Cardiac muscle cell (in vitro differentiated cells and primary cell): ENCODE measurements around the gene ATP4B. TPM values are rescaled to one million over a fixed set of nuclear protein-coding genes. Genes with fewer than 3 reads are reported as not detected.
"Not testable (repeated sequence)": the region's sequence is repeated elsewhere in the genome, so short reads cannot be mapped to it uniquely, and the experiment has no call there.

Experiments used
- DNase-seq, 2 donors: peaks; one replicate each; pipeline versions ENCODE4 v3.0.0 to v3.0.0-alpha.2; 2010 to 2017; ENCODE audit warnings: low read depth in 1 of 2, low spot score in 1 of 2
- H3K27ac ChIP-seq: fragments of 200-600 bp; sonication (generic); 2 replicates; pipeline ENCODE4 v1.5.1; 2016
- H3K27me3 ChIP-seq: fragments of 200-600 bp; sonication (generic); 2 replicates; pipeline ENCODE4 v1.6.0; 2016; ENCODE audit warnings: control low read depth
- H3K36me3 ChIP-seq: fragments of 200-600 bp; sonication (generic); 2 replicates; pipeline ENCODE4 v1.5.1; 2016; ENCODE audit warnings: control low read depth
- H3K4me1 ChIP-seq: fragments of 200-600 bp; sonication (generic); 2 replicates; pipeline ENCODE4 v1.8.1; 2017; ENCODE audit warnings: low read depth, mild to moderate bottlenecking, mixed run types
- H3K4me3 ChIP-seq: fragments of 200-600 bp; sonication (generic); 2 replicates; pipeline ENCODE4 v1.5.1; 2016; ENCODE audit warnings: mild to moderate bottlenecking
- H3K9me3 ChIP-seq: fragments of 200-600 bp; sonication (generic); 2 replicates; pipeline ENCODE4 v1.5.1; 2017; ENCODE audit warnings: low read depth, mild to moderate bottlenecking, control low read depth
- polyA plus RNA-seq: library from polyadenylated mRNA; unstranded; fragments of >200 nt; fragmentation: Nextera tagmentation; extraction: Ambion mirVana; gene quantifications from 2 replicates; pipeline ENCODE4 v1.2.1, GENCODE V29; 2016
- total RNA-seq: library from RNA; depleted of rRNA; stranded (reverse); fragments of >200 nt; gene quantifications from 2 replicates; pipeline ENCODE4 v1.2.3, GENCODE V29; 2016
- TF ChIP-seq, protein P1 (sequence below): IDR thresholded peaks from 2 replicates; pipeline ENCODE4 v1.5.1; 2012; ENCODE audit warnings: low read depth, mild to moderate bottlenecking, low read length

ATP4B gene
- total and polyA plus RNA-seq, 2 experiments from 2014 or later = 0.29 TPM; not detected in 1

DNA sequence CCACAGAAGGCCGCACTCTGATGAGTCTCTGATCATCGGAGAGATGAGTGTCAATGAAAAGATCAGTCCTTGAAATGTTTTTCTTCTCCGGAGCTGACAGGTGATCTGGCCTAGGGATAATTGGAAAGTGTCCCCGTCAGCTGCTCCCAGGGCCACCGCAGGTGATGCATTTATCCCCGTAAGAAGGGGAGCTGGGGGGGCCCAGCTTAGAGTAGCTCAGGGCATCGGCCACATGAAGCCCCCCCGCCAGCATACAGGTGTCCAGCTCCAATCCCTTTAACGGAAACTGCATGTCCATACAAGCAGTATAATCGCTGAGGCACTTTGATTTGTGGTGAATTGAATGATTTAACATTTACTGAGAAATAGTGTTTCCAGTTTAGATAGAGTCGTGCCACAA is 27.7 kb downstream of the ATP4B start:
- Histone ChIP-seq H3K4me3 (no peak overlapping the region), H3K27ac (no peak overlapping the region), H3K4me1 (no peaks in the 10 kb centered on the region), H3K27me3 (no peaks in the 10 kb centered on the region), H3K36me3 (peaks cover 9% of the 10 kb centered on the region), H3K9me3 (no peaks in the 10 kb centered on the region)
- DNase-seq = no peak
- TF ChIP-seq, protein P1, sequence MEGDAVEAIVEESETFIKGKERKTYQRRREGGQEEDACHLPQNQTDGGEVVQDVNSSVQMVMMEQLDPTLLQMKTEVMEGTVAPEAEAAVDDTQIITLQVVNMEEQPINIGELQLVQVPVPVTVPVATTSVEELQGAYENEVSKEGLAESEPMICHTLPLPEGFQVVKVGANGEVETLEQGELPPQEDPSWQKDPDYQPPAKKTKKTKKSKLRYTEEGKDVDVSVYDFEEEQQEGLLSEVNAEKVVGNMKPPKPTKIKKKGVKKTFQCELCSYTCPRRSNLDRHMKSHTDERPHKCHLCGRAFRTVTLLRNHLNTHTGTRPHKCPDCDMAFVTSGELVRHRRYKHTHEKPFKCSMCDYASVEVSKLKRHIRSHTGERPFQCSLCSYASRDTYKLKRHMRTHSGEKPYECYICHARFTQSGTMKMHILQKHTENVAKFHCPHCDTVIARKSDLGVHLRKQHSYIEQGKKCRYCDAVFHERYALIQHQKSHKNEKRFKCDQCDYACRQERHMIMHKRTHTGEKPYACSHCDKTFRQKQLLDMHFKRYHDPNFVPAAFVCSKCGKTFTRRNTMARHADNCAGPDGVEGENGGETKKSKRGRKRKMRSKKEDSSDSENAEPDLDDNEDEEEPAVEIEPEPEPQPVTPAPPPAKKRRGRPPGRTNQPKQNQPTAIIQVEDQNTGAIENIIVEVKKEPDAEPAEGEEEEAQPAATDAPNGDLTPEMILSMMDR = no peak

GRCh38 chr13:113629866-113630265 is 28.1 kb downstream of the ATP4B start:
- Histone ChIP-seq H3K4me3 (no peak overlapping the region), H3K27me3 (no peaks in the 10 kb centered on the region), H3K9me3 (no peaks in the 10 kb centered on the region), H3K36me3 (peaks cover 9% of the 10 kb centered on the region), H3K27ac (no peak overlapping the region), H3K4me1 (no peaks in the 10 kb centered on the region)
- TF ChIP-seq, protein P1 = no peak
- DNase-seq = no peak

GRCh38 chr13:113628291-113629270 is 29.4 kb downstream of the ATP4B start:
- H3K4me1 ChIP-seq = no peaks in the 10 kb centered on the region
- no peaks in the 10 kb centered on the region for H3K9me3 ChIP-seq
- no peak for DNase-seq
- TF ChIP-seq, protein P1 = no peak
- no peak overlapping the region for H3K27ac ChIP-seq
- H3K27me3 ChIP-seq = no peaks in the 10 kb centered on the region
- H3K4me3 ChIP-seq = no peak overlapping the region
- peaks cover 4% of the 10 kb centered on the region for H3K36me3 ChIP-seq

DNA sequence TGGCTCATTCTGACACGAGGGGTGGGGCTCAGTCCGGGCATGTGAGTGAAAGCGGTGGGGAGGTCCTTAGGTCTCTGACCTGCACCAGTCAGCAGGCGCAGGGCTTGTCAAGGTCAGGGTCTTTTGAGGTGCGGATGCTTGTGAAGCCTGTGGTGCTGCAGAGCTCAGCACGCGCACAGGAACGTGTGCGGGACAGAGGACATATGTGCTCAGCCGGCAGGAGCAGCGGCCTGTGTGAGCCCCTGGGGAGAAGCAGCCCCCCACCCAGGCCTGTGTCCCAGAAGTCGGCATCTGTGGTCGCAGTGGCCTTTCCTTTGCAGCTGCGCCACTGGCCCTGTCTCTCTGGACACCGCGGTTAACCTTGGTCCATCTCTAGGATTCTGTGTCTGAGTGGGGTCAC is 30.9 kb downstream of the ATP4B start:
- no peak overlapping the region for H3K27ac ChIP-seq
- H3K27me3 ChIP-seq = no peaks in the 10 kb centered on the region
- no peaks in the 10 kb centered on the region for H3K9me3 ChIP-seq
- H3K4me1 ChIP-seq = no peaks in the 10 kb centered on the region
- TF ChIP-seq, protein P1 = no peak
- no peak overlapping the region for H3K4me3 ChIP-seq
- no peak for DNase-seq
- H3K36me3 ChIP-seq = peaks cover 5% of the 10 kb centered on the region

DNA sequence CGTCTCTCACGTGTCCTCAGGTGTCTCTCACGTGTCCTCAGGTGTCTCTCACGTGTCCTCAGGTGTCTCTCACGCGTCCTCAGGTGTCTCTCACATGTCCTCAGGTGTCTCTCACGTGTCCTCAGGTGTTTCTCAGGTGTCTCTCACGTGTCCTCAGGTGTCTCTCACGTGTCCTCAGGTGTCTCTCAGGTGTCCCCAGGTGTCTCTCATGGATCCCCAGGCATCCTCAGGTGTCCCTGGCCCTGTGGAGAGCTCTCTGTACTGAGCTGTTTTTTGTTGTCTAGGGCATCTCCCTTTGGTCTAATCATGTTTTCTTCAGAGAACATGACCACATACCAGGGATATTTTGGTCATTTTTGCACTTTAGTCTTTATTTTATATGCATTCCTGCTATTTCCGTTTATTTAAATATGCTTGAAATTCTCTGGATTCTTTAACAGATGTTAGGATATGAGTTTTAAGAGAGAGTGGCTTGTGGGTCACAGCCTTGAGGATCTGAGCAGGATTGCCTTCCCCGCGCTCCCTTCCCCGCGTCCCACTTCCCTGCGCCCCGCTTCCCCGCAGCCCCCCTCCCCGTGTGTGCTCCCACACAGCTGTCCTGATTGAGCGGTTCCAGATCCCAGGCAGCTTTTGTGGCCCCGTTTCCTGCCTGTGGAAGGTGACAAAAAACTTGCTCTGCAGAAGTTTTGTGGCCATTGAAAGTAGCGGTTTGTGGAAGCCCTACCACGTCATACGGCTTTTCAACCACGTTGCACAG is 31.9 kb downstream of the ATP4B start:
- Histone ChIP-seq H3K4me1 (no peaks in the 10 kb centered on the region), H3K36me3 (peaks cover 5% of the 10 kb centered on the region), H3K9me3 (no peaks in the 10 kb centered on the region), H3K27ac (no peak overlapping the region), H3K27me3 (no peaks in the 10 kb centered on the region), H3K4me3 (no peak overlapping the region)
- TF ChIP-seq, protein P1 = no peak
- DNase-seq = peak in 1 of 2 donors; percentile 52

DNA sequence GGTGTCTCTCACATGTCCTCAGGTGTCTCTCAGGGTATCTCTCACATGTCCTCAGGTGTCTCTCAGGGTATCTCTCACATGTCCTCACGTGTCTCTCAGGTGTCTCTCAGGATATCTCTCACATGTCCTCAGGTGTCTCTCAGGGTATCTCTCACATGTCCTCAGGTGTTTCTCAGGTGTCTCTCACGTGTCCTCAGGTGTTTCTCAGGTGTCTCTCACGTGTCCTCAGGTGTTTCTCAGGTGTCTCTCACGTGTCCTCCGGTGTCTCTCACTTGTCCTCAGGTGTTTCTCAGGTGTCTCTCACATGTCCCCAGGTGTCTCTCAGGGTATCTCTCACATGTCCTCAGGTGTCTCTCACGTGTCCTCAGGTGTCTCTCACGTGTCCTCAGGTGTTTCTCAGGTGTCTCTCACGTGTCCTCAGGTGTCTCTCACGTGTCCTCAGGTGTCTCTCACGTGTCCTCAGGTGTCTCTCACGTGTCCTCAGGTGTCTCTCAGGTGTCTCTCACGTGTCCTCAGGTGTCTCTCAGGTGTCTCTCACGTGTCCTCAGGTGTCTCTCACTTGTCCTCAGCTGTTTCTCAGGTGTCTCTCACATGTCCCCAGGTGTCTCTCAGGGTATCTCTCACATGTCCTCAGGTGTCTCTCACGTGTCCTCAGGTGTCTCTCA is 33.2 kb downstream of the ATP4B start:
- not testable (repeated sequence) for H3K27me3 ChIP-seq, H3K36me3 ChIP-seq, H3K4me3 ChIP-seq, H3K9me3 ChIP-seq, DNase-seq, H3K27ac ChIP-seq, H3K4me1 ChIP-seq
